Ovary (tissue), 9 donors: ENCODE data around the gene RASGRF2. TPM values are rescaled to one million over a fixed set of nuclear protein-coding genes. Genes with fewer than 3 reads are reported as not detected.

Source experiments
- DNase-seq, 5 donors: peaks; one replicate each; pipeline ENCODE4 v3.0.0-alpha.2; 2019 to 2020
- H3K27ac ChIP-seq, 2 donors: fragments of 200-600 bp; one replicate each; pipeline versions ENCODE4 v1.5.1 to v1.8.0; 2019 to 2022
- H3K27me3 ChIP-seq: fragments of 200-600 bp; one replicate; pipeline ENCODE4 v1.8.0; 2022
- H3K36me3 ChIP-seq: fragments of 200-600 bp; sonication (generic); one replicate; pipeline ENCODE4 v1.5.1; 2019
- H3K4me1 ChIP-seq: one replicate; pipeline ENCODE4 v1.8.1; 2013; ENCODE audit warnings: mild to moderate bottlenecking, moderate library complexity; ENCODE audit not compliant: insufficient read depth
- H3K4me3 ChIP-seq: fragments of 200-600 bp; sonication (generic); one replicate; pipeline ENCODE4 v1.5.1; 2017
- H3K9me3 ChIP-seq, 2 donors: fragments of 200-600 bp in 1 of 2; sonication (generic) in 1 of 2; one replicate each; pipeline versions ENCODE4 v1.5.1 to v1.8.1; 2013 to 2019; ENCODE audit warnings: mild to moderate bottlenecking in 1 of 2, moderate library complexity in 1 of 2
- CTCF ChIP-seq, 3 donors: fragments of 450-650 bp in 2 of 3; fragments of 200-600 bp in 1 of 3; IDR thresholded peaks; one replicate each; pipeline versions ENCODE4 v1.5.1 to v1.8.0; 2016 to 2022; ENCODE audit warnings: antibody characterized with exemption in 3 of 3, mild to moderate bottlenecking in 1 of 3
- EP300 ChIP-seq: sonication (generic); formaldehyde crosslinking; IDR thresholded peaks from one replicate; pipeline ENCODE4 v1.6.1; 2017; ENCODE audit warnings: antibody characterized with exemption
- POLR2A ChIP-seq: fragments of 450-650 bp; IDR thresholded peaks from one replicate; pipeline ENCODE4 v1.6.1; 2017; ENCODE audit warnings: antibody characterized with exemption, mild to moderate bottlenecking, moderate library complexity
- WGBS, 3 donors: extraction: QIAGEN DNeasy Blood & Tissue Kit in 1 of 3; methylation state at CpG; one replicate each; pipeline versions ENCODE4 v1.1.5 to v1.1.7; 2013 to 2017; 5-methylcytosine and 5-hydroxymethylcytosine counted together
- intact Hi-C, 4 donors: fragments of 100-400 bp; cut with DNase I; formaldehyde crosslinking; loops; one replicate each; pipeline versions ENCODE4 v1.11.0 to v1.15.1; 2022 to 2023
- polyA plus RNA-seq, 2 donors: library from polyadenylated mRNA; stranded (reverse); fragments of 200-250 nt in 1 of 2; fragments of 350-450 nt in 1 of 2; fragmentation: Illumina TruSeq in 1 of 2; extraction: RNeasy Lipid Tissue Mini Kit (QIAGEN cat#74804) in 1 of 2; gene quantifications; one replicate each; pipeline ENCODE4 v1.2.3, GENCODE V29; 2013 to 2014
- total RNA-seq, 7 donors: library from RNA; depleted of rRNA in 2 of 7; stranded (reverse); fragments of >200 nt in 2 of 7; fragmentation: NEBNext Ultra II Directional in 3 of 7; extraction: Animal tissue kit (Norgen Biotek cat#: 25700) in 3 of 7; gene quantifications; one replicate each; pipeline versions ENCODE4 v1.1.0 to v1.2.4, GENCODE V29; 2016 to 2023
- donor health status: DM: no; HTN: no; CAD: no; lungs with moderate emphysema.
- donor health status: DM: no; HTN: no; CAD: no.
- donor health status: Bipolar disorder and iron deficiency.
- donor health status: DM: yes; HTN: yes; CAD: no.
- donor health status: DM: no; HTN: no; CAD: no.
- donor health status: DM: yes; HTN: yes; CAD: no.

Gene RASGRF2
- total and polyA plus RNA-seq, 9 donors, result 8.6 to 55.1 (median 23.0) TPM

DNA sequence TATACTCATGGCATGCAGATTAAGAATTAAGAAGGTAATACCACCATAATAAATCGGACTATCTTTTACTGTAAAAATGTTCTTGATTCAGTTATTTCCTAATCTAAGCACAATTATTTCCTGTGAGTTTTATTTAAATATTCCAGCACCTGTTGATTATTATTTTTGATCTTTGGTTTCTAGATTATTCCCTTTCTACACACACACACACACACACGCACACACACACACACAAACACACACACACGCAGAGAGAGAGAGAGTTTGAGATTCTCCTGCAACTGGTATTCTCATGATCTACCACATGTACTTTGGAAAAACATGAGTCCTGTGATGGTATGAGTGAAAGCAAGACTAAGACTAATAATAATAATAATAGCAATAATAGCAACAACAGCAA lies 256.0 kb downstream of the RASGRF2 start:
- H3K9me3 ChIP-seq, result no peaks in the 10 kb centered on the region
- no peaks in the 10 kb centered on the region for H3K4me1 ChIP-seq
- no peak overlapping the region for H3K4me3 ChIP-seq
- H3K36me3 ChIP-seq, result no peaks in the 10 kb centered on the region
- H3K27ac ChIP-seq, result no peak overlapping the region
- H3K27me3 ChIP-seq, result no peaks in the 10 kb centered on the region
- 59 to 77% (median 76%) methylated on average over 3 of the region's 3 CpGs for WGBS, 3 donors
- TF ChIP-seq POLR2A, result no peak
- TF ChIP-seq EP300, result no peak
- no peak for TF ChIP-seq CTCF (IDR thresholded peaks at IDR 0.05)
- intact Hi-C loops, result no loop called here
- DNase-seq, result no peak

- TF ChIP-seq EP300, result no peak
- TF ChIP-seq CTCF (IDR thresholded peaks at IDR 0.05), result no peak
- no peak for TF ChIP-seq POLR2A
- WGBS, 3 donors, result 95 to 98% (median 97%) methylated on average over 3 of the region's 3 CpGs
Observed at GRCh38 chr5:81219389-81219788, 259.2 kb downstream of the RASGRF2 start.

GRCh38 chr5:81222285-81222684 lies 262.1 kb downstream of the RASGRF2 start:
- H3K4me1 ChIP-seq, result no peaks in the 10 kb centered on the region
- TF ChIP-seq CTCF (IDR thresholded peaks at IDR 0.05) (no peak), EP300 (no peak), POLR2A (no peak)
- no peaks in the 10 kb centered on the region for H3K9me3 ChIP-seq
- no peaks in the 10 kb centered on the region for H3K27me3 ChIP-seq
- H3K4me3 ChIP-seq, result no peak overlapping the region
- no peak for DNase-seq
- no peaks in the 10 kb centered on the region for H3K36me3 ChIP-seq
- intact Hi-C loops, result no loop called here
- H3K27ac ChIP-seq, result no peak overlapping the region

More at GRCh38 chr5:81219389-81219788, 259.2 kb downstream of the RASGRF2 start:
- Histone ChIP-seq H3K27ac (no peak overlapping the region), H3K4me3 (no peak overlapping the region), H3K4me1 (no peaks in the 10 kb centered on the region), H3K9me3 (no peaks in the 10 kb centered on the region), H3K36me3 (no peaks in the 10 kb centered on the region), H3K27me3 (no peaks in the 10 kb centered on the region)
- no peak for DNase-seq
- intact Hi-C loops, result no loop called here

- DNase-seq, result no peak
- Histone ChIP-seq H3K4me1 (no peaks in the 10 kb centered on the region), H3K27ac (no peak overlapping the region), H3K27me3 (no peaks in the 10 kb centered on the region), H3K4me3 (no peak overlapping the region), H3K36me3 (no peaks in the 10 kb centered on the region), H3K9me3 (no peaks in the 10 kb centered on the region)
- WGBS, 3 donors, result 94 to 95% (median 94%) methylated on average over 8 of the region's 8 CpGs
- intact Hi-C loops, result no loop called here
- TF ChIP-seq CTCF (IDR thresholded peaks at IDR 0.05) (no peak), POLR2A (no peak), EP300 (no peak)
Observed at GRCh38 chr5:81225463-81225862, 265.3 kb downstream of the RASGRF2 start.

DNA sequence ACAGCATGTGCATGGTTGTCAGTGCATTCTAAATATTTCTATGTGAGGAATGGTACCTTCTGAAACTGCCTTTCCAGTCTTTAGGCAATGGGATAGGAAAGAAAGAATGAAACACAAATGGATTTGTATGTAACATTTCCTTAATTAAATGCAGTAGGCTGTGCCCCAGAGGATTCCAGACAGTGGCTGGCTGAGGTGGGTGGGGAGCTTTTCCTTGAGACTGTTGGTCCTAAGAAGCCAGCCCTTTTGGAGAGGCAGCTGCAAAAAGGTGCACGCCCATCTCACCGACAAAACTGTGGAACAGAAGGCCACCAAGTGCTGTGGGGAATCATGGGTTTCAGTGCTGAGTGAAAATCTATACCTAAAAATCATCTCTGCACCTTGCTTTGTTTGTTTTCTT lies 266.1 kb downstream of the RASGRF2 start:
- intact Hi-C loops, result no loop called here
- no peaks in the 10 kb centered on the region for H3K4me1 ChIP-seq
- no peak overlapping the region for H3K27ac ChIP-seq
- H3K4me3 ChIP-seq, result no peak overlapping the region
- no peak for TF ChIP-seq EP300
- TF ChIP-seq POLR2A, result no peak
- TF ChIP-seq CTCF (IDR thresholded peaks at IDR 0.05), result no peak
- no peak for DNase-seq
- H3K9me3 ChIP-seq, result no peaks in the 10 kb centered on the region
- 85 to 89% (median 86%) methylated on average over 2 of the region's 2 CpGs for WGBS, 3 donors
- H3K27me3 ChIP-seq, result no peaks in the 10 kb centered on the region
- H3K36me3 ChIP-seq, result no peaks in the 10 kb centered on the region
